Tibial nerve (tissue), 4 donors: ENCODE results near the gene OR10H1. TPM values are rescaled to one million over a fixed set of nuclear protein-coding genes. Genes with fewer than 3 reads are reported as not detected.

ENCODE experiments used
- DNase-seq, 2 donors: peaks; one replicate each; pipeline ENCODE4 v3.0.0-alpha.2; 2019; ENCODE audit warnings: low spot score in 2 of 2
- H3K27ac ChIP-seq, 4 donors: fragments of 200-600 bp; sonication (generic) in 3 of 4; one replicate each; pipeline ENCODE4 v1.5.1; 2017 to 2019; ENCODE audit warnings: mild to moderate bottlenecking in 1 of 4
- H3K27me3 ChIP-seq, 2 donors: fragments of 200-600 bp; sonication (generic) in 1 of 2; one replicate each; pipeline versions ENCODE4 v1.5.1 to v1.6.0; 2017 to 2019
- H3K36me3 ChIP-seq, 3 donors: fragments of 200-600 bp; sonication (generic); one replicate each; pipeline ENCODE4 v1.5.1; 2018 to 2019
- H3K4me1 ChIP-seq, 4 donors: fragments of 200-600 bp; sonication (generic) in 3 of 4; one replicate each; pipeline ENCODE4 v1.5.1; 2017 to 2019
- H3K4me3 ChIP-seq, 4 donors: fragments of 200-600 bp; sonication (generic) in 3 of 4; one replicate each; pipeline ENCODE4 v1.5.1; 2017 to 2019; ENCODE audit warnings: mild to moderate bottlenecking in 1 of 4, moderate library complexity in 1 of 4
- H3K9me3 ChIP-seq, 4 donors: fragments of 200-600 bp; sonication (generic) in 3 of 4; one replicate each; pipeline ENCODE4 v1.5.1; 2017 to 2019
- EP300 ChIP-seq, 2 donors: sonication (generic); formaldehyde crosslinking; IDR thresholded peaks; one replicate each; pipeline ENCODE4 v1.6.1; 2017; ENCODE audit warnings: antibody characterized with exemption in 2 of 2, mild to moderate bottlenecking in 1 of 2
- POLR2A ChIP-seq, 2 donors: fragments of 450-650 bp; IDR thresholded peaks; one replicate each; pipeline ENCODE4 v1.6.1; 2017; ENCODE audit warnings: antibody characterized with exemption in 2 of 2, mild to moderate bottlenecking in 2 of 2, moderate library complexity in 2 of 2
- whole genome bisulfite sequencing, 2 donors: methylation state at CpG; one replicate each; pipeline ENCODE4 v1.1.5; 2018; 5-methylcytosine and 5-hydroxymethylcytosine counted together
- total RNA-seq, 4 donors: library from RNA; depleted of rRNA; stranded (reverse); fragments of >200 nt; gene quantifications; one replicate each; pipeline ENCODE4 v1.1.0, GENCODE V29; 2016
- TF ChIP-seq, protein P1 (sequence below), 5 experiments: fragments of 200-600 bp in 3 of 5; fragments of 450-650 bp in 2 of 5; sonication (generic) in 3 of 5; IDR thresholded peaks; one replicate each; pipeline ENCODE4 v1.5.1; 2016 to 2019; ENCODE audit warnings: antibody characterized with exemption in 5 of 5, mild to moderate bottlenecking in 3 of 5, moderate library complexity in 2 of 5

The OR10H1 gene
- total RNA-seq, 4 donors from 2014 or later, result not detected

DNA sequence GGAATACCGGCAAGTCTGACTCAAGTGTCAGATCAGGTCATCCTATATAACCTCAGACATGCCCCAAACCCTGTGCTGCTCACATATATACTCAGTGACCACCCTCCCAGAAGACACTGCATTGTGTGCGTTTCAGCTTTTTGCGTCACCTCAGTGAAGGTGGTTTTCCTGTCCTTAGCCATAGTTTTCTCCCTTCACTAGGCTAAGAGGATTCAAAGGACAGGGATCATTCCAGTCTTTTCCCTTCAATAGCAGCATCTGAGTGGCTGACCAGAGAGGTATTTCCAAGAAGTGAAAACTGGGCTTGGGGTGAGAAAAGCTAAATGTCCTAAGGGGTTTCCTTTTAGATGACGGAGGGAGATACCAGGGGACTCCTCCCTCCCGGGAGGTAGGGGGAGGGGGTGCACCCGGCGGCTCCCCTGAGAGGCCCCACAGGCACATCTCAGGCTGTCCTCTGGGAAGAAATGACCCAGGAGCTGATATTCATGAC is 12.7 kb upstream of the OR10H1 start:
- no peaks in the 10 kb centered on the region for H3K36me3 ChIP-seq
- H3K9me3 ChIP-seq, result no peaks in the 10 kb centered on the region
- H3K4me3 ChIP-seq, result no peak overlapping the region
- H3K4me1 ChIP-seq, result no peaks in the 10 kb centered on the region
- no peak for DNase-seq
- TF ChIP-seq EP300 (IDR thresholded peaks at IDR 0.05) (no peak), POLR2A (IDR thresholded peaks at IDR 0.05) (no peak)
- TF ChIP-seq, protein P1, sequence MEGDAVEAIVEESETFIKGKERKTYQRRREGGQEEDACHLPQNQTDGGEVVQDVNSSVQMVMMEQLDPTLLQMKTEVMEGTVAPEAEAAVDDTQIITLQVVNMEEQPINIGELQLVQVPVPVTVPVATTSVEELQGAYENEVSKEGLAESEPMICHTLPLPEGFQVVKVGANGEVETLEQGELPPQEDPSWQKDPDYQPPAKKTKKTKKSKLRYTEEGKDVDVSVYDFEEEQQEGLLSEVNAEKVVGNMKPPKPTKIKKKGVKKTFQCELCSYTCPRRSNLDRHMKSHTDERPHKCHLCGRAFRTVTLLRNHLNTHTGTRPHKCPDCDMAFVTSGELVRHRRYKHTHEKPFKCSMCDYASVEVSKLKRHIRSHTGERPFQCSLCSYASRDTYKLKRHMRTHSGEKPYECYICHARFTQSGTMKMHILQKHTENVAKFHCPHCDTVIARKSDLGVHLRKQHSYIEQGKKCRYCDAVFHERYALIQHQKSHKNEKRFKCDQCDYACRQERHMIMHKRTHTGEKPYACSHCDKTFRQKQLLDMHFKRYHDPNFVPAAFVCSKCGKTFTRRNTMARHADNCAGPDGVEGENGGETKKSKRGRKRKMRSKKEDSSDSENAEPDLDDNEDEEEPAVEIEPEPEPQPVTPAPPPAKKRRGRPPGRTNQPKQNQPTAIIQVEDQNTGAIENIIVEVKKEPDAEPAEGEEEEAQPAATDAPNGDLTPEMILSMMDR (IDR thresholded peaks at IDR 0.05), result no peak
- H3K27ac ChIP-seq, result no peak overlapping the region
- peaks cover 0 to 11% of the 10 kb centered on the region in 2 donors for H3K27me3 ChIP-seq
- 70 to 72% methylated on average over 7 of the region's 7 CpGs for WGBS, 2 donors

DNA sequence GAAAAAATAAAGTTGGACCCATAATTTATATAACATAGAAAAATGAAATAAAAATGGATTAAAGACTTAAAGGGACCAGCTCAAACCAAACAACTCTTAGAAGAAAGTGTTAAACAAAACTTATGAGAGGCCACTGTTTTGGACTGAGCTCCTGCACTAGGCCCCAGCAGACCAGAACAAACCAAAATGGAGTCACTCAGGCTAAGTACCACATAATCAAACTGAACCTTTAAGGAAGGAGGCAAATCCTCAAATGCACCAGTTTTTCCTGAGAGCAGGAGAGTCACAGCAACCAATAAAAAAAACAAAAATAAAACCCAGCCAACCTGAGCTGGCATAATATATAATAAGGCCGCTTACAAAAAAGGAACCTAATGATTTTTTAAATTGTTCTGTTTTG is 10.3 kb upstream of the OR10H1 start:
- 53 to 88% methylated on average over 1 of the region's 1 CpG for WGBS, 2 donors
- Histone ChIP-seq H3K36me3 (no peaks in the 10 kb centered on the region), H3K4me1 (no peaks in the 10 kb centered on the region), H3K27me3 (peaks cover 0 to 5% of the 10 kb centered on the region in 2 donors), H3K4me3 (no peak overlapping the region), H3K9me3 (no peaks in the 10 kb centered on the region), H3K27ac (no peak overlapping the region)
- TF ChIP-seq, protein P1 (IDR thresholded peaks at IDR 0.05), result no peak
- TF ChIP-seq POLR2A (IDR thresholded peaks at IDR 0.05) (no peak), EP300 (IDR thresholded peaks at IDR 0.05) (no peak)
- DNase-seq, result no peak

DNA sequence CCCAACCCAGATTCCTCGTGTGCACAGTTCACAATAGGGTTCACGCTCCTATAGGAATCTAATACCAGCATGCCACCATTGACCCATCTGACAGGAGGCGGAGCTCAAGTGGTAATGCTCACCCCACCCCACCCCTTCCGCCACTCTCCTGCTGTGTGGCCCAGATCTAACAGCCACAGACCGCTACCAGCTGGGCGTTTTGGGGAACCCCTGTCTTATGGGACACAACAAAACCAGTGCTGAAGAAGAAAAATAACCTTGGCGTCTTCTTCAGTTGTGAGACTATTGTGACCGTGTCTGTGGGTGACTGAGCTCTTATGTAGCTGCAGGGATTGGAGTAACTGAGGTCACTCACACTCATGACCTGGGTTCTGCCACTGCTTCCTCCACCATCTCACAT is 5.2 kb upstream of the OR10H1 start:
- H3K27ac ChIP-seq, result no peak overlapping the region
- no peaks in the 10 kb centered on the region for H3K4me1 ChIP-seq
- WGBS, 2 donors, result 85 to 89% methylated on average over 7 to 8 of the region's 8 CpGs
- no peaks in the 10 kb centered on the region for H3K36me3 ChIP-seq
- H3K9me3 ChIP-seq, result no peaks in the 10 kb centered on the region
- H3K27me3 ChIP-seq, result peaks cover 0 to 1% of the 10 kb centered on the region in 2 donors
- TF ChIP-seq POLR2A (IDR thresholded peaks at IDR 0.05) (no peak), EP300 (IDR thresholded peaks at IDR 0.05) (no peak)
- TF ChIP-seq, protein P1 (IDR thresholded peaks at IDR 0.05), result no peak
- no peak overlapping the region for H3K4me3 ChIP-seq
- no peak for DNase-seq

DNA sequence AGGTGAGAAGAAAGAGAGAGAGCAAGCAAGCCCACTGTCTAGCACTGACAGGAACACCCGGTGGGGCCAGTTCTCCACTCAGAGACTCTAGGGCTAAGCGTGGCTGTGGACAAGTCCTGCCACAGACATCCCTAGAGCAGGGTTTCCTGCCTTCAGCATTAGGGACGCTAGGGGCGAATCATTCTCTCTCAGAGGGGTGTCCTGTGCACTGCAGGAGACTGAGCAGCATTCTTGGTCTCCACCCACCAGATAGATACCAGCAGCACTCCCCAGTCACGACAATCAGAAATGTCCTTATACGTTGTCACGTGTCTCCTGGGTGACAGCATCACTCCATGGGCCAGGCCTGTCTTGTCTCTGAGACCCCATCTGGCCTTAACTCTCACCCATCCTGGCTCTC is 1.5 kb downstream of the OR10H1 start:
- no peaks in the 10 kb centered on the region for H3K9me3 ChIP-seq
- H3K4me1 ChIP-seq, result no peaks in the 10 kb centered on the region
- no peaks in the 10 kb centered on the region for H3K36me3 ChIP-seq
- H3K4me3 ChIP-seq, result no peak overlapping the region
- 42 to 48% methylated on average over 7 of the region's 7 CpGs for WGBS, 2 donors
- peaks cover 0 to 30% of the 10 kb centered on the region in 2 donors for H3K27me3 ChIP-seq
- no peak for DNase-seq
- H3K27ac ChIP-seq, result no peak overlapping the region
- TF ChIP-seq, protein P1 (IDR thresholded peaks at IDR 0.05), result no peak
- TF ChIP-seq POLR2A (IDR thresholded peaks at IDR 0.05) (no peak), EP300 (IDR thresholded peaks at IDR 0.05) (no peak)

DNA sequence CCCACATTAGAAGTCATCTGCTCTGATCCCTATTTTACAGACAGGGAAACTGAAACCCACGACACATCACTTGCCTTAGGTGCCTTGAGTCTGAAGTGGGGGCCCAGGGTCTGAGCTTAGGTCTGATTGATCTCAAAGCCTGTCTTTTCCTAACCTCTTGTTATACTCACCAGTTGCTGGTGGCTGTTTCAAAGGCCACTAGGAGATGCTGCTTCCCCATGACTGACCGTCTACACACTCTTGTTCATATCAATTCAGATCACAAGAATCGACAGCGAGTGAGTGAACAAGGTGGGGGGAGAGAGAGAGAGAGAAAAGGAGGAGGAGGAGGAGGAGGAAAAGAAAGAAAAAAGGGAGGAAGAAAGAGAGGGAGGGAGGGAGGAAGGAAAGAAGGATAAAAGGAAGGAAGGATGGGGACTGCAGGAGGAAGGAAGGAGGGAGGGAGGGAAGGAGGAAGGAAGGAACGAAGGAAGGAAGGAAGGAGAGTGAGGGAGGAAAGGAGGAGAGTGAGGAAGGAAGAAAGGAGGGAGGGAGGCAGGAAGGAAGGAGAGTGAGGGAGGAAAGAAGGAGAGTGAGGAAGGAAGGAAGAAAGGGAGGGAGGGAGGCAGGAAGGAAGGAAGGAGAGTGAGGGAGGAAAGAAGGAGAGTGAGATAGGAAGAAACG is 3.3 kb downstream of the OR10H1 start:
- 14 to 17% methylated on average over 6 of the region's 6 CpGs for WGBS, 2 donors
- Histone ChIP-seq H3K9me3 (no peaks in the 10 kb centered on the region), H3K4me1 (no peaks in the 10 kb centered on the region), H3K27me3 (peaks cover 0 to 30% of the 10 kb centered on the region in 2 donors), H3K36me3 (no peaks in the 10 kb centered on the region), H3K27ac (no peak overlapping the region), H3K4me3 (no peak overlapping the region)
- DNase-seq, result peak in 1 of 2 donors; percentile 7
- TF ChIP-seq POLR2A (IDR thresholded peaks at IDR 0.05), result no peak
- TF ChIP-seq, protein P1 (IDR thresholded peaks at IDR 0.05), result peak in 1 of 5 experiments; percentile 16
